DND-41 (cell line): ENCODE data around the gene MSL3B.
A peak's percentile ranks its signal among the peaks of the same experiment; 100 is the strongest.

Experiments used
- ATAC-seq: fragments of 200-7000 bp; cut with Tn5 transposase; 3 replicates; pipeline ENCODE4 v1.9.1; 2021; ENCODE audit warnings: low read depth; ENCODE audit not compliant: insufficient read depth
- DNase-seq: peaks from one replicate; pipeline ENCODE4 v3.0.0-alpha.2; 2020
- H2AFZ ChIP-seq: 2 replicates; pipeline ENCODE4 v1.6.0; 2012; ENCODE audit warnings: low read depth, low read length
- H3K27ac ChIP-seq: 2 replicates; pipeline ENCODE4 v1.5.1; 2012; ENCODE audit warnings: low read length, inconsistent platforms
- H3K27me3 ChIP-seq: fragments of 200-600 bp; sonication (generic); 2 replicates; pipeline ENCODE4 v1.6.0; 2012; ENCODE audit warnings: low read length, mild to moderate bottlenecking, inconsistent platforms; ENCODE audit not compliant: insufficient read depth, poor library complexity
- H3K36me3 ChIP-seq: 2 replicates; pipeline ENCODE4 v1.5.1; 2012; ENCODE audit warnings: low read length, inconsistent platforms; ENCODE audit not compliant: insufficient read depth
- H3K4me1 ChIP-seq: 2 replicates; pipeline ENCODE4 v1.5.1; 2012; ENCODE audit warnings: mild to moderate bottlenecking, low read length; ENCODE audit not compliant: insufficient read depth
- H3K4me2 ChIP-seq: 2 replicates; pipeline ENCODE4 v1.6.0; 2012; ENCODE audit warnings: mild to moderate bottlenecking, moderate library complexity, low read length, inconsistent platforms; ENCODE audit not compliant: insufficient read depth
- H3K4me3 ChIP-seq, 2 experiments: fragments of 200-600 bp in 1 of 2; shearing (Covaris generic) in 1 of 2; 2 replicates each; pipeline ENCODE4 v1.5.1; 2012 to 2016; ENCODE audit warnings: inconsistent platforms in 2 of 2, low read length in 2 of 2, mild to moderate bottlenecking in 2 of 2, low read depth in 1 of 2, moderate library complexity in 1 of 2
- H3K79me2 ChIP-seq: 2 replicates; pipeline ENCODE4 v1.6.0; 2012; ENCODE audit warnings: low read length, inconsistent platforms; ENCODE audit not compliant: insufficient read depth
- H3K9ac ChIP-seq: 2 replicates; pipeline ENCODE4 v1.6.0; 2012; ENCODE audit warnings: low read depth, mild to moderate bottlenecking, inconsistent platforms, low read length, moderate library complexity
- H3K9me3 ChIP-seq: 2 replicates; pipeline ENCODE4 v1.5.1; 2012; ENCODE audit warnings: low read length, moderate library complexity, mild to moderate bottlenecking, inconsistent platforms; ENCODE audit not compliant: insufficient read depth, severe bottlenecking
- H4K20me1 ChIP-seq: 2 replicates; pipeline ENCODE4 v1.6.0; 2012; ENCODE audit warnings: low read length; ENCODE audit not compliant: insufficient read depth
- CTCF ChIP-seq: IDR thresholded peaks from 2 replicates; pipeline ENCODE4 v1.5.1; 2012; ENCODE audit warnings: borderline replicate concordance, low read length, moderate library complexity, mild to moderate bottlenecking; ENCODE audit not compliant: poor library complexity, severe bottlenecking; ENCODE audit errors: extremely low read depth
- EZH2 ChIP-seq: IDR thresholded peaks from 3 replicates; pipeline ENCODE4 v1.6.1; 2012; ENCODE audit warnings: borderline replicate concordance, low read depth, mild to moderate bottlenecking, moderate library complexity, low read length, inconsistent platforms; ENCODE audit not compliant: severe bottlenecking

Gene MSL3B

GRCh38 chr2:233867993-233868532, at the start of gene MSL3B:
TSS of gene MSL3B (minus strand) at chr2:233868386.
- DNase-seq (no peak), ATAC-seq (no peak)
- Histone ChIP-seq H3K79me2 (no peaks in the 10 kb centered on the region), H3K9ac (no peak within 1 kb of the TSS), H3K4me2 (no peak within 1 kb of the TSS), H3K36me3 (no peaks in the 10 kb centered on the region), H3K27me3 (peaks cover 20% of the 10 kb centered on the region), H3K9me3 (peaks cover 7% of the 10 kb centered on the region), H3K4me3 (no peak within 1 kb of the TSS), H3K27ac (no peak within 1 kb of the TSS), H3K4me1 (no peaks in the 10 kb centered on the region), H4K20me1 (no peaks in the 10 kb centered on the region), H2AFZ (no peak within 1 kb of the TSS)
- TF ChIP-seq EZH2 (no peak), CTCF (no peak)

- ATAC-seq (no peak), DNase-seq (no peak)
- no peak for TF ChIP-seq EZH2
- no peak for TF ChIP-seq CTCF
- Histone ChIP-seq H3K4me2 (no peak within 1 kb of the TSS), H3K27me3 (peaks cover 12% of the 10 kb centered on the region), H3K27ac (no peak within 1 kb of the TSS), H3K36me3 (no peaks in the 10 kb centered on the region), H3K4me1 (no peaks in the 10 kb centered on the region), H3K9me3 (no peaks in the 10 kb centered on the region), H3K9ac (no peak within 1 kb of the TSS), H3K79me2 (no peaks in the 10 kb centered on the region), H3K4me3 (no peak within 1 kb of the TSS), H4K20me1 (no peaks in the 10 kb centered on the region), H2AFZ (no peak within 1 kb of the TSS)
Observed at GRCh38 chr2:233917116-233917515, 48.9 kb upstream of the MSL3B start, which contains the start of gene TRPM8. TSS of gene TRPM8 (plus strand) at chr2:233917373. CDS start at chr2:233926538, 9,165 bp downstream.

- DNase-seq (no peak), ATAC-seq (no peak)
- Histone ChIP-seq H3K9ac (no peak overlapping the region), H3K4me2 (no peak overlapping the region), H4K20me1 (no peaks in the 10 kb centered on the region), H3K36me3 (no peaks in the 10 kb centered on the region), H3K27me3 (peaks cover 12% of the 10 kb centered on the region), H3K27ac (no peak overlapping the region), H3K9me3 (no peaks in the 10 kb centered on the region), H3K4me3 (no peak overlapping the region), H2AFZ (no peak overlapping the region), H3K4me1 (no peaks in the 10 kb centered on the region), H3K79me2 (no peaks in the 10 kb centered on the region)
- TF ChIP-seq EZH2 (no peak), CTCF (peak; percentile 34)
Observed at GRCh38 chr2:233915128-233915527, 46.9 kb upstream of the MSL3B start.
